Activated CD8-positive, alpha-beta memory T cell treated with anti-CD3 and anti-CD28 coated beads, Interleukin-2, amount 50 U/mL, for 1 hour (primary cell): ENCODE data around the gene PEX1.
"Not testable (repeated sequence)": the region's sequence is repeated elsewhere in the genome, so short reads cannot be mapped to it uniquely, and the experiment has no call there.

Experiments
- DNase-seq: peaks from one replicate; pipeline ENCODE4 v3.0.0-alpha.2; 2020; ENCODE audit errors: extremely low read depth

Gene PEX1

GRCh38 chr7:92506363-92506762, 22.0 kb downstream of the PEX1 start:
- DNase-seq = no peak

GRCh38 chr7:92504563-92504962, 23.8 kb downstream of the PEX1 start:
- no peak for DNase-seq

GRCh38 chr7:92503767-92504166, 24.6 kb downstream of the PEX1 start:
- DNase-seq = no peak

GRCh38 chr7:92498557-92498956, 29.8 kb downstream of the PEX1 start:
- no peak for DNase-seq

- DNase-seq = no peak
Observed at GRCh38 chr7:92496876-92497275, 31.4 kb downstream of the PEX1 start.

GRCh38 chr7:92489634-92490033, 38.7 kb downstream of the PEX1 start:
- no peak for DNase-seq

GRCh38 chr7:92487804-92488203, 40.5 kb downstream of the PEX1 start:
- DNase-seq = no peak

- DNase-seq = no peak
Observed at GRCh38 chr7:92485974-92486373, 42.3 kb downstream of the PEX1 start.

GRCh38 chr7:92485267-92485892, 42.9 kb downstream of the PEX1 start:
- DNase-seq = no peak

GRCh38 chr7:92484226-92484625, 44.1 kb downstream of the PEX1 start:
- not testable (repeated sequence) for DNase-seq

- DNase-seq = not testable (repeated sequence)
Observed at GRCh38 chr7:92483624-92484023, 44.7 kb downstream of the PEX1 start.

GRCh38 chr7:92479146-92479545, 49.2 kb downstream of the PEX1 start:
- DNase-seq = not testable (repeated sequence)

GRCh38 chr7:92478711-92479110, 49.6 kb downstream of the PEX1 start:
- no peak for DNase-seq

- no peak for DNase-seq
Observed at GRCh38 chr7:92478095-92478494, 50.2 kb downstream of the PEX1 start.

GRCh38 chr7:92477681-92478080, 50.6 kb downstream of the PEX1 start, which contains the start of gene ERVW-1:
TSS of gene ERVW-1 (minus strand) at chr7:92477946. CDS start at chr7:92470381, 7,565 bp downstream.
- DNase-seq = not testable (repeated sequence)

- DNase-seq = not testable (repeated sequence)
Observed at GRCh38 chr7:92475851-92476590, 52.3 kb downstream of the PEX1 start.

GRCh38 chr7:92475261-92475770, 53.0 kb downstream of the PEX1 start:
- DNase-seq = not testable (repeated sequence)

- DNase-seq = not testable (repeated sequence)
Observed at GRCh38 chr7:92473989-92474388, 54.3 kb downstream of the PEX1 start.

- not testable (repeated sequence) for DNase-seq
Observed at GRCh38 chr7:92468589-92468988, 59.7 kb downstream of the PEX1 start.

- no peak for DNase-seq
Observed at GRCh38 chr7:92466682-92467081, 61.6 kb downstream of the PEX1 start.

GRCh38 chr7:92464515-92464914, 63.8 kb downstream of the PEX1 start:
- no peak for DNase-seq

GRCh38 chr7:92462560-92462959, 65.8 kb downstream of the PEX1 start:
- no peak for DNase-seq
